Choroid plexus epithelial cell (primary cell): Measurements from ENCODE around the gene RNF111.

ENCODE experiments used
- DNase-seq: peaks from one replicate; pipeline ENCODE4 v3.0.0-alpha.2; 2010; ENCODE audit warnings: low read depth
- H3K4me3 ChIP-seq: 2 replicates; pipeline ENCODE4 v1.5.1; 2011; ENCODE audit warnings: low read depth, mild to moderate bottlenecking, control low read depth, low read length, moderate library complexity
- CTCF ChIP-seq: conservative IDR thresholded peaks from 2 replicates; pipeline ENCODE4 v1.5.1; 2011; ENCODE audit warnings: low read depth, mild to moderate bottlenecking, control low read depth, inconsistent platforms, low read length, moderate library complexity

Gene RNF111

GRCh38 chr15:59026207-59026606 lies 38.7 kb downstream of the RNF111 start:
- DNase-seq: no peak
- TF ChIP-seq CTCF: no peak

GRCh38 chr15:59028387-59028955 lies 41.0 kb downstream of the RNF111 start:
- H3K4me3 ChIP-seq: no peak overlapping the region
- DNase-seq: peak; percentile 8
- TF ChIP-seq CTCF: no peak

More at GRCh38 chr15:59026207-59026606, 38.7 kb downstream of the RNF111 start:
- no peak overlapping the region for H3K4me3 ChIP-seq

- no peak for DNase-seq
- TF ChIP-seq CTCF: no peak
- no peak overlapping the region for H3K4me3 ChIP-seq
Measured at GRCh38 chr15:59029554-59029953, 42.1 kb downstream of the RNF111 start.

GRCh38 chr15:59035201-59035600 lies 47.7 kb downstream of the RNF111 start:
- no peak for TF ChIP-seq CTCF
- no peak overlapping the region for H3K4me3 ChIP-seq
- DNase-seq: no peak

- no peak for TF ChIP-seq CTCF
Measured at GRCh38 chr15:59039225-59039624, 51.8 kb downstream of the RNF111 start.

GRCh38 chr15:59042041-59042440 lies 54.6 kb downstream of the RNF111 start:
- DNase-seq: no peak
- no peak overlapping the region for H3K4me3 ChIP-seq
- no peak for TF ChIP-seq CTCF

More at GRCh38 chr15:59039225-59039624, 51.8 kb downstream of the RNF111 start:
- H3K4me3 ChIP-seq: no peak overlapping the region
- DNase-seq: no peak

- TF ChIP-seq CTCF: no peak
- H3K4me3 ChIP-seq: no peak overlapping the region
- no peak for DNase-seq
Measured at GRCh38 chr15:59048897-59049296, 61.4 kb downstream of the RNF111 start.
